Activated CD4-positive, alpha-beta T cell treated with anti-CD3 and anti-CD28 coated beads, Interleukin-2, amount 10 ng/mL, durations not matched to agents 24 days and 14 days (primary cell): Measurements from ENCODE around the gene FNDC3B. TPM values are rescaled to one million over a fixed set of nuclear protein-coding genes. Genes with fewer than 3 reads are reported as not detected.
"Not testable (repeated sequence)": the region's sequence is repeated elsewhere in the genome, so short reads cannot be mapped to it uniquely, and the experiment has no call there.

Experiments
- DNase-seq: peaks from one replicate; pipeline ENCODE4 v3.0.0; 2022
- H3K27ac Mint-ChIP-seq: one replicate; pipeline ENCODE4 v1.8.0; 2022; ENCODE audit warnings: mild to moderate bottlenecking, mixed read lengths
- H3K27me3 Mint-ChIP-seq: one replicate; pipeline ENCODE4 v1.8.0; 2022; ENCODE audit warnings: mixed read lengths
- H3K36me3 Mint-ChIP-seq: one replicate; pipeline ENCODE4 v1.8.0; 2022; ENCODE audit warnings: low read depth, mild to moderate bottlenecking, mixed read lengths
- H3K4me1 Mint-ChIP-seq: one replicate; pipeline ENCODE4 v1.8.0; 2021; ENCODE audit warnings: mixed read lengths
- H3K4me3 Mint-ChIP-seq: one replicate; pipeline ENCODE4 v1.8.0; 2022; ENCODE audit warnings: mild to moderate bottlenecking, moderate library complexity, mixed read lengths
- H3K9me3 Mint-ChIP-seq: one replicate; pipeline ENCODE4 v1.8.0; 2021; ENCODE audit warnings: mixed read lengths
- intact Hi-C: fragments of 100-400 bp; cut with micrococcal nuclease; formaldehyde crosslinking; loops from one replicate; pipeline ENCODE4 v1.15.1; 2023
- total RNA-seq: library from RNA; stranded (reverse); gene quantifications from 2 replicates; pipeline ENCODE4 v1.2.3, GENCODE V29; 2022

FNDC3B gene
- total RNA-seq, 1 donor from 2014 or later: 19.6 TPM

GRCh38 chr3:172239218-172239790 is 199.9 kb downstream of the FNDC3B start:
- Mint-ChIP-seq H3K4me1 (peaks cover 1% of the 10 kb centered on the region), H3K27me3 (no peaks in the 10 kb centered on the region), H3K9me3 (peaks cover 16% of the 10 kb centered on the region), H3K36me3 (peaks cover 18% of the 10 kb centered on the region), H3K4me3 (no peak overlapping the region), H3K27ac (no peak overlapping the region)
- no peak for DNase-seq
- intact Hi-C loops: no loop called here

GRCh38 chr3:172241405-172241804 is 202.0 kb downstream of the FNDC3B start:
- Mint-ChIP-seq H3K36me3 (peaks cover 18% of the 10 kb centered on the region), H3K27ac (no peak overlapping the region), H3K4me3 (no peak overlapping the region), H3K27me3 (no peaks in the 10 kb centered on the region), H3K4me1 (peaks cover 1% of the 10 kb centered on the region), H3K9me3 (peaks cover 16% of the 10 kb centered on the region)
- no peak for DNase-seq
- intact Hi-C loops: no loop called here

DNA sequence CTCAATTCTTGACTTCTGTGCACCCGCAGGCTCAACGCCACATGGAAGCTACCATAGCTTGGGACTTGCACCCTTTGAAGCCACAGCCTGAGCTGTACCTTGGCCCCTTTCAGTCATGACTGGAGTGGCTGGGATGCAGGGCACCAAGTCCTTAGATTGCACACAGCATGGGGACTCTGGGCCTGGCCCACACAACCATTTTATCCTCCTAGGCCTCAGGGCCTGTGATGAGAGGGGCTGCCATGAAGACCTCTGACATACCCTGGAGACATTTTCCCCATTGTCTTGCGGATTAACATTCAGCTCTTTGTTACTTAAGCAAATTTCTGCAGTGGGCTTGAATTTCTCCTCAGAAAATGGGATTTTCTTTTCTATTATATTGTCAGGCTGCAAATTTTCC is 203.1 kb downstream of the FNDC3B start:
- H3K4me1 Mint-ChIP-seq, H3K4me3 Mint-ChIP-seq, intact Hi-C loops, DNase-seq, H3K27ac Mint-ChIP-seq, H3K27me3 Mint-ChIP-seq: not testable (repeated sequence)
- Mint-ChIP-seq H3K9me3 (peaks cover 16% of the 10 kb centered on the region), H3K36me3 (peaks cover 19% of the 10 kb centered on the region)

DNA sequence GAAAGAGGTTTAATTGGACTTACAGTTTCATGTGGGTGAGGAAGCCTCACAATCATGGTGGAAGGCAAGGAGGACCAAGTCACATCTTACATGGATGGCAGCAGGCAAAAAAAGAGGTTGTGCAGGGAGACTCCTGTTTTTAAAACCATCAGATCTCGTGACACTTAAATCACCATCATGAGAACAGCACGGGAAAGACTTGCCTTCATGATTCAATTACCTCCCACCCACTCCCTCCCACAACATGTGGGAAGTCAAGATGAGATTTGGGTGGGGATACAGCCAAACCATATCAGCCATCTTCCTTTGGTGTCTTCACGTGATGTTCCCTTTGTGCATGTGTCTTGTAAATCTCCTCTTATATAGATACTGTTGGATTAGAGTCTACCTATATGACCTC is 204.0 kb downstream of the FNDC3B start:
- H3K27ac Mint-ChIP-seq, H3K4me3 Mint-ChIP-seq, H3K27me3 Mint-ChIP-seq, intact Hi-C loops, H3K4me1 Mint-ChIP-seq, DNase-seq: not testable (repeated sequence)
- Mint-ChIP-seq H3K36me3 (peaks cover 24% of the 10 kb centered on the region), H3K9me3 (peaks cover 16% of the 10 kb centered on the region)

GRCh38 chr3:172244011-172244410 is 204.6 kb downstream of the FNDC3B start:
- H3K4me3 Mint-ChIP-seq: no peak overlapping the region
- peaks cover 4% of the 10 kb centered on the region for H3K4me1 Mint-ChIP-seq
- H3K9me3 Mint-ChIP-seq: peaks cover 16% of the 10 kb centered on the region
- H3K36me3 Mint-ChIP-seq: peaks cover 24% of the 10 kb centered on the region
- H3K27ac Mint-ChIP-seq: no peak overlapping the region
- H3K27me3 Mint-ChIP-seq: no peaks in the 10 kb centered on the region
- DNase-seq: no peak
- intact Hi-C loops: no loop called here

GRCh38 chr3:172245241-172245640 is 205.9 kb downstream of the FNDC3B start:
- DNase-seq: no peak
- peaks cover 16% of the 10 kb centered on the region for H3K9me3 Mint-ChIP-seq
- H3K4me1 Mint-ChIP-seq: peaks cover 4% of the 10 kb centered on the region
- no peaks in the 10 kb centered on the region for H3K27me3 Mint-ChIP-seq
- H3K27ac Mint-ChIP-seq: no peak overlapping the region
- intact Hi-C loops: loop anchor here (5.0 kb wide), 1 partner anchor 98 kb away; no protein-coding TSS in a partner anchor
- no peak overlapping the region for H3K4me3 Mint-ChIP-seq
- H3K36me3 Mint-ChIP-seq: peaks cover 24% of the 10 kb centered on the region

DNA sequence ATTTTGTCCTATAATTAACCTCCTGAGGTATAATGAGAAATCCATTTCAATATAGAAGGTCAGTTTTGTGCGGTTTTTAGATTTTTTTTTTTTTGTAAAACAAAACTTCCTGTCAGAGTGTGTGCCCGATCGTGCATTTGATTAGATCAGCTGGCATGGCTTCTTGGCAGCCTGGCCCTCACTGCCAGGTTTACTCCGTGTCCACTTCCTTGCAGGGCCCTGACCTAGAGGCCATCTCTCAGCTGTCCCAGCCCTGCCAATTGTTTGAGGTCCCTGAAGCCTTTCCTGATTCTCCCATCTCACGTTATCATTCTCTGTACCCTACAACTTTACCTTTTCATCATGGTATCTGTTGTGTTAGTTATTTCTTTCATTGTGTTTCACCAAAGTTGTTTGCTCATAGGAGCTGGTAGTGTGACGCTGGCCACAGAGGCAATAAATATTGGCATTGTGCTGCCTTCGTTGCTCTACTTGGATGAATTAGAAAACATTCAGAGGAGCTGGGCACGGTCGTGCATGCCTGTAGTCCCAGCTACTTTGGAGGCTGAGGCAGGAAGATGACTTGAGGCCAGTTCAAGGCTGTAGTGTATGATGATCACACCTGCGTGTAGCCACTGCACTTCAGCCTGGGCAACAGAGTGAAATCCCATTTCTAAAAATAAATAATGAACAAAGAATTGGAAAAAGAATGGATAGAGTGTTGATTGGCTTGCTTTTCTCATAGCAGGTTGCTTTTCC is 206.9 kb downstream of the FNDC3B start:
- H3K9me3 Mint-ChIP-seq: peaks cover 8% of the 10 kb centered on the region
- no peak overlapping the region for H3K27ac Mint-ChIP-seq
- H3K27me3 Mint-ChIP-seq: no peaks in the 10 kb centered on the region
- peaks cover 4% of the 10 kb centered on the region for H3K4me1 Mint-ChIP-seq
- H3K4me3 Mint-ChIP-seq: no peak overlapping the region
- H3K36me3 Mint-ChIP-seq: peaks cover 20% of the 10 kb centered on the region
- no peak for DNase-seq
- intact Hi-C loops: loop anchor here (5.0 kb wide), 1 partner anchor 99 kb away; no protein-coding TSS in a partner anchor

- H3K9me3 Mint-ChIP-seq: peaks cover 4% of the 10 kb centered on the region
- intact Hi-C loops: loop anchor here (5.0 kb wide), 1 partner anchor 100 kb away; no protein-coding TSS in a partner anchor
- no peaks in the 10 kb centered on the region for H3K27me3 Mint-ChIP-seq
- no peak overlapping the region for H3K27ac Mint-ChIP-seq
- no peak for DNase-seq
- no peak overlapping the region for H3K4me3 Mint-ChIP-seq
- H3K4me1 Mint-ChIP-seq: peaks cover 4% of the 10 kb centered on the region
- peaks cover 20% of the 10 kb centered on the region for H3K36me3 Mint-ChIP-seq
These were observed 208.3 kb downstream of the FNDC3B start for GRCh38 chr3:172247525-172248274.

DNA sequence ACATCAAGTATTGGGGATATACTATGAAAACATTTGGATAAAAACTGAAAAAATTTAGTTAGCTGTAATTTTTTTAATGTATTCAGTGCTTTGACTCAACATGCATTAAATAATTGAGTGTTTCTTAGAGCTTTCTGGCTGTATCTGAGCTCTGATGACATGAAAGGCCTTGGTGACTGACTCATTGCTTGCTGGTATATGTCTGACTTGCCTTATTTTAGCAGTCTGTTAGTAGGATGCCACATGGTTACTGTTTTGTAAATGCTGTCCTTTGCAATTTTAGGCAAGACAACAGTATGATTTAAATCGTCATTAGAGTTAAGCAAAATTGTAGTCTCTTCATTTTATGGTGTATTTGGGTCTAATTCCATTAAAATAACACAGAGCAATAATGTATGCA is 209.7 kb downstream of the FNDC3B start:
- no peak for DNase-seq
- Mint-ChIP-seq H3K4me3 (no peak overlapping the region), H3K4me1 (peaks cover 4% of the 10 kb centered on the region), H3K27me3 (no peaks in the 10 kb centered on the region), H3K9me3 (no peaks in the 10 kb centered on the region), H3K36me3 (peaks cover 15% of the 10 kb centered on the region), H3K27ac (no peak overlapping the region)
- intact Hi-C loops: loop anchor here (5.0 kb wide), 1 partner anchor 102 kb away; no protein-coding TSS in a partner anchor

DNA sequence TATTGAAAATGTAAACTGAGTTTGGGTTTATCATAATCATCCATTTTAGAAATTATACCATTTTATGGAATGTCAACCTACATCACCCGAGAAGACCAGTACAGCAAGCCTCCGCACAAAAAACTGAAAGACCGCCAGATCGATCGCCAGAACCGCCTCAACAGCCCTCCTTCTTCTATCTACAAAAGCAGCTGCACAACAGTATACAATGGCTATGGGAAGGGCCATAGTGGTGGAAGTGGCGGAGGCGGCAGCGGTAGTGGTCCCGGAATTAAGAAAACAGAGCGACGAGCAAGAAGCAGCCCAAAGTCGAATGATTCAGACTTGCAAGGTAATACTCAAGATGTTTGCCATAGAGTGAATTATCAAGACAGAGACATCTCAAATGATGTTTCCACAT is 211.8 kb downstream of the FNDC3B start:
- Mint-ChIP-seq H3K4me1 (peaks cover 6% of the 10 kb centered on the region), H3K36me3 (peaks cover 20% of the 10 kb centered on the region), H3K27ac (no peak overlapping the region), H3K9me3 (no peaks in the 10 kb centered on the region), H3K27me3 (no peaks in the 10 kb centered on the region), H3K4me3 (no peak overlapping the region)
- no peak for DNase-seq
- intact Hi-C loops: no loop called here

GRCh38 chr3:172253200-172253599 is 213.8 kb downstream of the FNDC3B start:
- Mint-ChIP-seq H3K27me3 (no peaks in the 10 kb centered on the region), H3K27ac (no peak overlapping the region), H3K4me3 (no peak overlapping the region), H3K36me3 (peaks cover 16% of the 10 kb centered on the region), H3K9me3 (no peaks in the 10 kb centered on the region), H3K4me1 (peaks cover 3% of the 10 kb centered on the region)
- DNase-seq: no peak
- intact Hi-C loops: no loop called here

DNA sequence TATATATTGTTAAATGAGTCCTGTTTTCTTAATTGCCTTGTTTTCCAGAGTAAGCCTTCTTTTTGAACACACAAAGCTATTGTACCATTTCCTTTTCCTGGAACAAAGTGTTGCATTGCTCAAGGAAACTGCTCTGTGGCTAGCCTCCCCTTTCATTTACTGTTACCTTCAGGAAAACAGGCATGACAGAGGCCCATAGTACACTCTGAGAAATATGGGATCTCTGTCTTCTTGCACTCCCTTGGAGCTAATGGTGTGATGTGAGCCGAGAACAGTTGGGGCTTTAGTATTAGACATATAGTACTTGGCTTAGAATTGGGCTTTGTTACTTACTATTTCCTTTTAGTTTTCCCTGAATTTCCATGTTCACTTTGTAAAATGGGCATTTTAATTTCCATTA is 215.2 kb downstream of the FNDC3B start:
- intact Hi-C loops: no loop called here
- Mint-ChIP-seq H3K9me3 (no peaks in the 10 kb centered on the region), H3K27ac (no peak overlapping the region), H3K4me1 (peaks cover 3% of the 10 kb centered on the region), H3K36me3 (peaks cover 17% of the 10 kb centered on the region), H3K4me3 (no peak overlapping the region), H3K27me3 (no peaks in the 10 kb centered on the region)
- DNase-seq: no peak

DNA sequence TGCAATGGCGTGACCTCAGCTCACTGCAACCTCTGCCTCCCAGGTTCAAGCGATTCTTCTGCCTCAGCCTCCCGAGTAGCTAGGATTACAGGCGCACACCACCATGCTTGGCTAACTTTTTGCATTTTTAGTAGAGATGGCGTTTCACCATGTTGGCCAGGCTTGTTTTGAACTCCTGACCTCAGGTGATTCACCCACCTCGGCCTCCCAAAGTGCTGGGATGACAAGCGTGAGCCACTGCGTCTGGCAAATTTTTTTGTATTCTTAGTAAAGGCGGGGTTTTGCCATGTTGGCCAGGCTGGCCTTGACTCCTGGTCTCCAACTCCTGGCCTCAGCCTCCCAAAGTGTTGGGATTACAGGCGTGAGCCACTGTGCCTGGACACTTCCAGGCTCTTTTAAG is 215.9 kb downstream of the FNDC3B start:
- H3K27ac Mint-ChIP-seq, H3K9me3 Mint-ChIP-seq, H3K4me3 Mint-ChIP-seq, H3K27me3 Mint-ChIP-seq, DNase-seq, intact Hi-C loops, H3K4me1 Mint-ChIP-seq: not testable (repeated sequence)
- peaks cover 17% of the 10 kb centered on the region for H3K36me3 Mint-ChIP-seq

DNA sequence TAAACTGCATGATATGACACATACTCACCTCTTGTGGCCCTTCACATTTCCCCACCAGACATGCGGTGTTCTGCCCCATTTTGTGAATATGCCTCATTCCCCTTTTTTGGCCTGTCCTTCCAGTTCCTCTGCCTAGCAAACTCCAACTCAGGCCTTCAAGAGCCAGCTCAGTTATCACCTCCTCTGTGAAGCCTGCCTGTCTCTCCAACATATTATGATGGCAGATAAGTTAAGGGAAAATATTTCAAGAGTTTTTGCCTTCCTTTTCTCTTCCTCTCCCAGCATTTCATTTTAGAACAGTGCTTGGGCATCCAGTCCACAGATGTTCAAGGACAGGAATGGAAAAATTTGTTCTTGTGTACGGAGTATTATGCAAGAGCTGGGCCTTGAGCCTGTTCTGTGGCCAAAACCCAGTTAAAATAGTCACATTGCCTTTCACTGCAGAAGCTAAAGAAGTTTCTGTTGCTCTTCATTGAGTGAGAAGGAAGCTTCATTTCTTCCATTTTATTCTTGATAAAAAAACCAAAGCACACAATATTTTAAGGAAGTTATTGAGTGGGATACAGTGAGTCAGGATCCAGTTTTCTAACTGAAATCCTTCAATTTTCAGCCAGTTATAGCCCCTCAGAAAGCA is 216.8 kb downstream of the FNDC3B start:
- no peaks in the 10 kb centered on the region for H3K9me3 Mint-ChIP-seq

More for the DNA sequence above, 216.8 kb downstream of the FNDC3B start:
- Mint-ChIP-seq H3K4me3 (no peak overlapping the region), H3K36me3 (peaks cover 15% of the 10 kb centered on the region), H3K27me3 (no peaks in the 10 kb centered on the region), H3K4me1 (peaks cover 3% of the 10 kb centered on the region), H3K27ac (no peak overlapping the region)
- no peak for DNase-seq
- intact Hi-C loops: no loop called here
